ENCODE data around the gene CDH13.

DNA sequence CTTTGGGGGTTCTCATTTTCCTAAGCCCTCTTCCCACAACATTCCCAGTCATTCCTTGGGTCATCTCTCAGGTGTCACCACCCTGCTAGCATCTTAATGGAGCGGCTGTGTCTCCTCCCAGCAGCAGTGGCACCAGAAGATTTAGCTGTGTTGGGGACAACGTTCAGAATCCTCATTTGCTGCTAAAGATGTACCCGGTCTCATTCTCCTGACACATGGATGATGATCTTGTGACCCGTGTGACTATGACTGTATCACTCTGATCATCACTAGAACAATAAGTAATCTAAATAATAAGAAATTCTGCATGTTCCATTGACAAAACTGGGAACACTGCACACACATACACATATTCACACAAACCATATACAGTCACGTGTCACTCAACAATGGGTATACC, 781.2 kb downstream of the CDH13 start:
- TF ChIP-seq EZH2 (IDR thresholded peaks at IDR 0.05; ENCODE audit: low read depth, unreplicated experiment) (no peak), POLR2AphosphoS5 (IDR thresholded peaks at IDR 0.05; ENCODE audit: low read depth) (no peak), JUNB (IDR thresholded peaks at IDR 0.05; ENCODE audit: unreplicated experiment) (no peak), ZNF114 (CRISPR knock-in tag; IDR thresholded peaks at IDR 0.05) (no peak), CREB1 (CRISPR knock-in tag; IDR thresholded peaks at IDR 0.05; ENCODE audit: low read depth) (no peak), EZH2phosphoT487 (IDR thresholded peaks at IDR 0.05; ENCODE audit: unreplicated experiment) (no peak), STAT1 (IDR thresholded peaks at IDR 0.05; ENCODE audit: unreplicated experiment) (no peak), ZNF331 (CRISPR knock-in tag; IDR thresholded peaks at IDR 0.05; ENCODE audit: low read depth) (no peak), NANOG (IDR thresholded peaks at IDR 0.05; ENCODE audit: borderline replicate concordance) (no peak)
- TF ChIP-seq, protein P1, sequence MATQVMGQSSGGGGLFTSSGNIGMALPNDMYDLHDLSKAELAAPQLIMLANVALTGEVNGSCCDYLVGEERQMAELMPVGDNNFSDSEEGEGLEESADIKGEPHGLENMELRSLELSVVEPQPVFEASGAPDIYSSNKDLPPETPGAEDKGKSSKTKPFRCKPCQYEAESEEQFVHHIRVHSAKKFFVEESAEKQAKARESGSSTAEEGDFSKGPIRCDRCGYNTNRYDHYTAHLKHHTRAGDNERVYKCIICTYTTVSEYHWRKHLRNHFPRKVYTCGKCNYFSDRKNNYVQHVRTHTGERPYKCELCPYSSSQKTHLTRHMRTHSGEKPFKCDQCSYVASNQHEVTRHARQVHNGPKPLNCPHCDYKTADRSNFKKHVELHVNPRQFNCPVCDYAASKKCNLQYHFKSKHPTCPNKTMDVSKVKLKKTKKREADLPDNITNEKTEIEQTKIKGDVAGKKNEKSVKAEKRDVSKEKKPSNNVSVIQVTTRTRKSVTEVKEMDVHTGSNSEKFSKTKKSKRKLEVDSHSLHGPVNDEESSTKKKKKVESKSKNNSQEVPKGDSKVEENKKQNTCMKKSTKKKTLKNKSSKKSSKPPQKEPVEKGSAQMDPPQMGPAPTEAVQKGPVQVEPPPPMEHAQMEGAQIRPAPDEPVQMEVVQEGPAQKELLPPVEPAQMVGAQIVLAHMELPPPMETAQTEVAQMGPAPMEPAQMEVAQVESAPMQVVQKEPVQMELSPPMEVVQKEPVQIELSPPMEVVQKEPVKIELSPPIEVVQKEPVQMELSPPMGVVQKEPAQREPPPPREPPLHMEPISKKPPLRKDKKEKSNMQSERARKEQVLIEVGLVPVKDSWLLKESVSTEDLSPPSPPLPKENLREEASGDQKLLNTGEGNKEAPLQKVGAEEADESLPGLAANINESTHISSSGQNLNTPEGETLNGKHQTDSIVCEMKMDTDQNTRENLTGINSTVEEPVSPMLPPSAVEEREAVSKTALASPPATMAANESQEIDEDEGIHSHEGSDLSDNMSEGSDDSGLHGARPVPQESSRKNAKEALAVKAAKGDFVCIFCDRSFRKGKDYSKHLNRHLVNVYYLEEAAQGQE (IDR thresholded peaks at IDR 0.05; ENCODE audit: unreplicated experiment) = no peak
- TF ChIP-seq, protein P2, sequence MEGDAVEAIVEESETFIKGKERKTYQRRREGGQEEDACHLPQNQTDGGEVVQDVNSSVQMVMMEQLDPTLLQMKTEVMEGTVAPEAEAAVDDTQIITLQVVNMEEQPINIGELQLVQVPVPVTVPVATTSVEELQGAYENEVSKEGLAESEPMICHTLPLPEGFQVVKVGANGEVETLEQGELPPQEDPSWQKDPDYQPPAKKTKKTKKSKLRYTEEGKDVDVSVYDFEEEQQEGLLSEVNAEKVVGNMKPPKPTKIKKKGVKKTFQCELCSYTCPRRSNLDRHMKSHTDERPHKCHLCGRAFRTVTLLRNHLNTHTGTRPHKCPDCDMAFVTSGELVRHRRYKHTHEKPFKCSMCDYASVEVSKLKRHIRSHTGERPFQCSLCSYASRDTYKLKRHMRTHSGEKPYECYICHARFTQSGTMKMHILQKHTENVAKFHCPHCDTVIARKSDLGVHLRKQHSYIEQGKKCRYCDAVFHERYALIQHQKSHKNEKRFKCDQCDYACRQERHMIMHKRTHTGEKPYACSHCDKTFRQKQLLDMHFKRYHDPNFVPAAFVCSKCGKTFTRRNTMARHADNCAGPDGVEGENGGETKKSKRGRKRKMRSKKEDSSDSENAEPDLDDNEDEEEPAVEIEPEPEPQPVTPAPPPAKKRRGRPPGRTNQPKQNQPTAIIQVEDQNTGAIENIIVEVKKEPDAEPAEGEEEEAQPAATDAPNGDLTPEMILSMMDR (conservative IDR thresholded peaks at IDR 0.05; ENCODE audit: low read depth in 2 of 2) = no peak
- TF ChIP-seq, protein P3, sequence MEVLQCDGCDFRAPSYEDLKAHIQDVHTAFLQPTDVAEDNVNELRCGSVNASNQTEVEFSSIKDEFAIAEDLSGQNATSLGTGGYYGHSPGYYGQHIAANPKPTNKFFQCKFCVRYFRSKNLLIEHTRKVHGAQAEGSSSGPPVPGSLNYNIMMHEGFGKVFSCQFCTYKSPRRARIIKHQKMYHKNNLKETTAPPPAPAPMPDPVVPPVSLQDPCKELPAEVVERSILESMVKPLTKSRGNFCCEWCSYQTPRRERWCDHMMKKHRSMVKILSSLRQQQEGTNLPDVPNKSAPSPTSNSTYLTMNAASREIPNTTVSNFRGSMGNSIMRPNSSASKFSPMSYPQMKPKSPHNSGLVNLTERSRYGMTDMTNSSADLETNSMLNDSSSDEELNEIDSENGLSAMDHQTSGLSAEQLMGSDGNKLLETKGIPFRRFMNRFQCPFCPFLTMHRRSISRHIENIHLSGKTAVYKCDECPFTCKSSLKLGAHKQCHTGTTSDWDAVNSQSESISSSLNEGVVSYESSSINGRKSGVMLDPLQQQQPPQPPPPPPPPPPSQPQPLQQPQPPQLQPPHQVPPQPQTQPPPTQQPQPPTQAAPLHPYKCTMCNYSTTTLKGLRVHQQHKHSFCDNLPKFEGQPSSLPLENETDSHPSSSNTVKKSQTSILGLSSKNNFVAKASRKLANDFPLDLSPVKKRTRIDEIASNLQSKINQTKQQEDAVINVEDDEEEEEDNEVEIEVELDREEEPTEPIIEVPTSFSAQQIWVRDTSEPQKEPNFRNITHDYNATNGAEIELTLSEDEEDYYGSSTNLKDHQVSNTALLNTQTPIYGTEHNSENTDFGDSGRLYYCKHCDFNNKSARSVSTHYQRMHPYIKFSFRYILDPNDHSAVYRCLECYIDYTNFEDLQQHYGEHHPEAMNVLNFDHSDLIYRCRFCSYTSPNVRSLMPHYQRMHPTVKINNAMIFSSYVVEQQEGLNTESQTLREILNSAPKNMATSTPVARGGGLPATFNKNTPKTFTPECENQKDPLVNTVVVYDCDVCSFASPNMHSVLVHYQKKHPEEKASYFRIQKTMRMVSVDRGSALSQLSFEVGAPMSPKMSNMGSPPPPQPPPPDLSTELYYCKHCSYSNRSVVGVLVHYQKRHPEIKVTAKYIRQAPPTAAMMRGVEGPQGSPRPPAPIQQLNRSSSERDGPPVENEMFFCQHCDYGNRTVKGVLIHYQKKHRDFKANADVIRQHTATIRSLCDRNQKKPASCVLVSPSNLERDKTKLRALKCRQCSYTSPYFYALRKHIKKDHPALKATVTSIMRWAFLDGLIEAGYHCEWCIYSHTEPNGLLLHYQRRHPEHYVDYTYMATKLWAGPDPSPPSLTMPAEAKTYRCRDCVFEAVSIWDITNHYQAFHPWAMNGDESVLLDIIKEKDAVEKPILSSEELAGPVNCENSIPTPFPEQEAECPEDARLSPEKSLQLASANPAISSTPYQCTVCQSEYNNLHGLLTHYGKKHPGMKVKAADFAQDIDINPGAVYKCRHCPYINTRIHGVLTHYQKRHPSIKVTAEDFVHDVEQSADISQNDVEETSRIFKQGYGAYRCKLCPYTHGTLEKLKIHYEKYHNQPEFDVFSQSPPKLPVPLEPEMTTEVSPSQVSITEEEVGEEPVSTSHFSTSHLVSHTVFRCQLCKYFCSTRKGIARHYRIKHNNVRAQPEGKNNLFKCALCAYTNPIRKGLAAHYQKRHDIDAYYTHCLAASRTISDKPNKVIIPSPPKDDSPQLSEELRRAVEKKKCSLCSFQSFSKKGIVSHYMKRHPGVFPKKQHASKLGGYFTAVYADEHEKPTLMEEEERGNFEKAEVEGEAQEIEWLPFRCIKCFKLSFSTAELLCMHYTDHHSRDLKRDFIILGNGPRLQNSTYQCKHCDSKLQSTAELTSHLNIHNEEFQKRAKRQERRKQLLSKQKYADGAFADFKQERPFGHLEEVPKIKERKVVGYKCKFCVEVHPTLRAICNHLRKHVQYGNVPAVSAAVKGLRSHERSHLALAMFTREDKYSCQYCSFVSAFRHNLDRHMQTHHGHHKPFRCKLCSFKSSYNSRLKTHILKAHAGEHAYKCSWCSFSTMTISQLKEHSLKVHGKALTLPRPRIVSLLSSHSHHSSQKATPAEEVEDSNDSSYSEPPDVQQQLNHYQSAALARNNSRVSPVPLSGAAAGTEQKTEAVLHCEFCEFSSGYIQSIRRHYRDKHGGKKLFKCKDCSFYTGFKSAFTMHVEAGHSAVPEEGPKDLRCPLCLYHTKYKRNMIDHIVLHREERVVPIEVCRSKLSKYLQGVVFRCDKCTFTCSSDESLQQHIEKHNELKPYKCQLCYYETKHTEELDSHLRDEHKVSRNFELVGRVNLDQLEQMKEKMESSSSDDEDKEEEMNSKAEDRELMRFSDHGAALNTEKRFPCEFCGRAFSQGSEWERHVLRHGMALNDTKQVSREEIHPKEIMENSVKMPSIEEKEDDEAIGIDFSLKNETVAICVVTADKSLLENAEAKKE (CRISPR knock-in tag; IDR thresholded peaks at IDR 0.05) = no peak
- TF ChIP-seq, protein P4, sequence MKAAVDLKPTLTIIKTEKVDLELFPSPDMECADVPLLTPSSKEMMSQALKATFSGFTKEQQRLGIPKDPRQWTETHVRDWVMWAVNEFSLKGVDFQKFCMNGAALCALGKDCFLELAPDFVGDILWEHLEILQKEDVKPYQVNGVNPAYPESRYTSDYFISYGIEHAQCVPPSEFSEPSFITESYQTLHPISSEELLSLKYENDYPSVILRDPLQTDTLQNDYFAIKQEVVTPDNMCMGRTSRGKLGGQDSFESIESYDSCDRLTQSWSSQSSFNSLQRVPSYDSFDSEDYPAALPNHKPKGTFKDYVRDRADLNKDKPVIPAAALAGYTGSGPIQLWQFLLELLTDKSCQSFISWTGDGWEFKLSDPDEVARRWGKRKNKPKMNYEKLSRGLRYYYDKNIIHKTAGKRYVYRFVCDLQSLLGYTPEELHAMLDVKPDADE (IDR thresholded peaks at IDR 0.05) = no peak

Measured in GM23338 (cell line).